ENCODE data around the gene MTERF2.

DNA sequence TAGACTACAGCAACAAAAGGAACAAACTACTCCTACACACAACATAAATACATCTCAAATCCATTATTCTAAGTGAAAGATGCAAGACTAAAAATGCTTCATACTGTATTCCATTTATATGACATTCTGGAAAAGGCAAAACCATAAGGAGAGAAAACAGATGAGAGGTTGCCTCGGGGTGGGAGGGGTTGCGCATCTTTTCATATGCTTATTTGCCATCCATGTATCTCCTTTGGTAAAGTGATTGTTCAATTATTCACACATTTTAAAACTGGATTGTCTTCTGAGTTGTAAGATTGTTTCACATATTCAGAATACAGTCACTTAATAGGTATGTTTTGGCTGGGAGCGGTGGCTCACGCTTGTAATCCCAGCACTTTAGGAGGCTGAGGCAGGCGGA, 36.4 kb downstream of the MTERF2 start:
- TF ChIP-seq CTCF (IDR thresholded peaks at IDR 0.05; ENCODE audit: low read length) (no peak), EZH2 (IDR thresholded peaks at IDR 0.05; ENCODE audit: borderline replicate concordance, low read length) (no peak)
